GM12801 (cell line): ENCODE results near the gene TPD52L2.

Source experiments
- TF ChIP-seq, protein P1 (sequence below): IDR thresholded peaks from one replicate; pipeline ENCODE4 v1.5.1; 2011; ENCODE audit warnings: control low read depth; ENCODE audit not compliant: insufficient read length; ENCODE audit errors: extremely low read depth

The TPD52L2 gene

GRCh38 chr20:63854069-63854765 is 10.9 kb upstream of the TPD52L2 start:
- TF ChIP-seq, protein P1, sequence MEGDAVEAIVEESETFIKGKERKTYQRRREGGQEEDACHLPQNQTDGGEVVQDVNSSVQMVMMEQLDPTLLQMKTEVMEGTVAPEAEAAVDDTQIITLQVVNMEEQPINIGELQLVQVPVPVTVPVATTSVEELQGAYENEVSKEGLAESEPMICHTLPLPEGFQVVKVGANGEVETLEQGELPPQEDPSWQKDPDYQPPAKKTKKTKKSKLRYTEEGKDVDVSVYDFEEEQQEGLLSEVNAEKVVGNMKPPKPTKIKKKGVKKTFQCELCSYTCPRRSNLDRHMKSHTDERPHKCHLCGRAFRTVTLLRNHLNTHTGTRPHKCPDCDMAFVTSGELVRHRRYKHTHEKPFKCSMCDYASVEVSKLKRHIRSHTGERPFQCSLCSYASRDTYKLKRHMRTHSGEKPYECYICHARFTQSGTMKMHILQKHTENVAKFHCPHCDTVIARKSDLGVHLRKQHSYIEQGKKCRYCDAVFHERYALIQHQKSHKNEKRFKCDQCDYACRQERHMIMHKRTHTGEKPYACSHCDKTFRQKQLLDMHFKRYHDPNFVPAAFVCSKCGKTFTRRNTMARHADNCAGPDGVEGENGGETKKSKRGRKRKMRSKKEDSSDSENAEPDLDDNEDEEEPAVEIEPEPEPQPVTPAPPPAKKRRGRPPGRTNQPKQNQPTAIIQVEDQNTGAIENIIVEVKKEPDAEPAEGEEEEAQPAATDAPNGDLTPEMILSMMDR: no peak

GRCh38 chr20:63854766-63855362 is 10.2 kb upstream of the TPD52L2 start:
- TF ChIP-seq, protein P1: no peak

GRCh38 chr20:63855363-63856097 is 9.5 kb upstream of the TPD52L2 start:
- TF ChIP-seq, protein P1: no peak

- TF ChIP-seq, protein P1: no peak
Observed at GRCh38 chr20:63856098-63856511, 9.0 kb upstream of the TPD52L2 start.

DNA sequence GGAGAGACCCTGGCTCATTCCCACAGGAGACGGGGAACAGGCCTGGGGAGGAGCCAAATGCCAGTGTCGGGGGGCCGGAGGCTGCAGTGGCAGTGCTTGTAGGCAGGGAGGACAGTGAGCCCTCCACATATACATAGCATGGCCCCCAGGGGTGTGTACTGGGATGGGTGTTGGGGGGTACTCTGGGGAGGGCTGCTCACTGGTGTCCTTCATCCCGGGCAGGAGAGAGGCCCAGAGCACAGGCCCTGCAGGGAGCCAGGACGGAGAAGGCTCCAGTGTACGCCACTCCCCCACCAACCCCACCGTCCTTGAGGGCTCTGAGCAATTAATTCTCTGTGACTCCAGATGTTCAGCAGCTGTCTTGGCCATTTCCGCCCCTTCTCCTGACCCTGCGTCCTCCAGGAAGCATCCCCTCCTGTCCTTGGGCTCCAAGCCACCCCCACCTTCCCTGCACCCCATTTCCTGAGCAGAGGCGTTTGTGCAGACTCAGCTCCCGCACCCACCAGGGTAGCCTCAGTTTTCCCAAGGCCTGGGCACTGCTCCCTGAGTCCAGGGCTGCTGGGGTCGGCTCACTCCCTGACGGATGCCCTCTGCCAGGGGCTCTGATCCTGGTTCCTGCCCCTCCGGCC is 7.2 kb upstream of the TPD52L2 start:
- TF ChIP-seq, protein P1: no peak

DNA sequence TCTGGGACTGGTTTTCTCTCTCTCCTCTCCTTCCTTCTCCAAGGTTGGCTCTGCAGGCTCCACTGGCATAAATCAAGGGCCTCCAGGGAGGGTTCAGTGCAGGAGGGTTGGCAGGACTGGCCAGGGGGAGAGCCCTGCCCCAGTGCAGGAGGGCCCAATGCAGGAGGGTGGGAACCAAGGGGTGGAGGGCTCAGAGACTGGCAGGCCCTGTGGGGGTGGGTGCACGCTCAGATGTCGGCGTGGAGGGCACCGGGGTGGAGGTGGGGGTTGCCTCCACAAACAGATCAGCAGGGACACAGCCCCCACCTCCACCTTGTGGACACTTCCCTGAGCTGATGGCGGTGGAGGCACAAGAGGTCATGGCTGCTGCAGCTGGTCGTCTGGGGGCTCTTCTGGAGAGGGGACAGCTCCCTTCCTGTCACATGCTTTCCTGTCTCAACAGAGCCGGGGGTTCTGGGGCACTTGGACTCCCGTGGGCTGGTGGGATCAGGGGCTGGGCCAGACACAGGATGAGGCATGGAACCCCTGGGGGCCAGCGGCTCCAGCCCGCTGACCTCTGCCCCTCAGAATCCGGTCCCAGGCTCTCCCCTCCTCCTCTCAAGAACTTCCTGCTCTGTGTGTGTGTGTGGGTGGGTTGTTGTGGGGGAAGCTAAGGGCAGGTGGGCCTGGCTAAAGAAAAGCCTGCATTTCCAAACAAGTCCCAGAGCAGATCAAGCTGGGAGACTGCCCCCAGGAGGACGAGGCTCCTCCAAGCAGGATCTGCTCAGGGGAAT is 6.5 kb upstream of the TPD52L2 start:
- TF ChIP-seq, protein P1: no peak

- TF ChIP-seq, protein P1: no peak
Observed at GRCh38 chr20:63859166-63859699, 5.8 kb upstream of the TPD52L2 start.
